Breast epithelium (tissue), 4 donors: ENCODE results near the gene CASK. TPM values are rescaled to one million over a fixed set of nuclear protein-coding genes. Genes with fewer than 3 reads are reported as not detected.

ENCODE experiments used
- DNase-seq, 2 donors: peaks; one replicate each; pipeline ENCODE4 v3.0.0-alpha.2; 2019; ENCODE audit warnings: low spot score in 2 of 2
- H3K27ac ChIP-seq, 2 donors: fragments of 200-600 bp; sonication (generic) in 1 of 2; one replicate each; pipeline ENCODE4 v1.5.1; 2016 to 2019; ENCODE audit warnings: mild to moderate bottlenecking in 1 of 2
- H3K27me3 ChIP-seq, 2 donors: fragments of 200-600 bp; sonication (generic) in 1 of 2; one replicate each; pipeline versions ENCODE4 v1.5.1 to v1.6.0; 2017 to 2019; ENCODE audit warnings: control low read depth in 1 of 2, mild to moderate bottlenecking in 1 of 2
- H3K36me3 ChIP-seq: fragments of 200-600 bp; one replicate; pipeline ENCODE4 v1.5.1; 2019
- H3K4me1 ChIP-seq, 2 donors: fragments of 200-600 bp; sonication (generic); one replicate each; pipeline ENCODE4 v1.5.1; 2016 to 2019; ENCODE audit warnings: control low read depth in 1 of 2
- H3K4me3 ChIP-seq, 3 donors: fragments of 200-600 bp; sonication (generic); 1 replicate in 2 of 3; 2 replicates in 1 of 3; pipeline ENCODE4 v1.5.1; 2016 to 2019; ENCODE audit warnings: mild to moderate bottlenecking in 3 of 3, moderate library complexity in 2 of 3
- H3K9me3 ChIP-seq, 2 donors: fragments of 200-600 bp; sonication (generic) in 1 of 2; one replicate each; pipeline ENCODE4 v1.5.1; 2016 to 2019; ENCODE audit warnings: control low read depth in 1 of 2
- POLR2A ChIP-seq: fragments of 450-650 bp; IDR thresholded peaks from one replicate; pipeline ENCODE4 v1.6.1; 2016; ENCODE audit warnings: antibody characterized with exemption, mild to moderate bottlenecking, moderate library complexity
- POLR2AphosphoS5 ChIP-seq, 3 donors: sonication (generic); formaldehyde crosslinking; IDR thresholded peaks; one replicate each; pipeline ENCODE4 v1.6.1; 2017; ENCODE audit warnings: antibody characterized with exemption in 3 of 3
- intact Hi-C: fragments of 100-400 bp; cut with DNase I; formaldehyde crosslinking; loops from one replicate; pipeline ENCODE4 v1.15.1; 2023; ENCODE audit warnings: low total_unique reads
- total RNA-seq, 3 donors: library from RNA; depleted of rRNA; stranded (reverse); fragments of >200 nt; gene quantifications; one replicate each; pipeline ENCODE4 v1.1.0, GENCODE V29; 2016
- TF ChIP-seq, protein P1 (sequence below), 3 donors: fragments of 450-650 bp; IDR thresholded peaks; one replicate each; pipeline ENCODE4 v1.5.1; 2016 to 2017; ENCODE audit warnings: antibody characterized with exemption in 3 of 3, mild to moderate bottlenecking in 3 of 3, moderate library complexity in 3 of 3

The CASK gene
- total RNA-seq, 3 donors from 2014 or later = 34.4 to 103 (median 52.4) TPM

GRCh38 chrX:41542135-41542534 lies 381.2 kb downstream of the CASK start:
- TF ChIP-seq POLR2A = no peak
- TF ChIP-seq, protein P1, sequence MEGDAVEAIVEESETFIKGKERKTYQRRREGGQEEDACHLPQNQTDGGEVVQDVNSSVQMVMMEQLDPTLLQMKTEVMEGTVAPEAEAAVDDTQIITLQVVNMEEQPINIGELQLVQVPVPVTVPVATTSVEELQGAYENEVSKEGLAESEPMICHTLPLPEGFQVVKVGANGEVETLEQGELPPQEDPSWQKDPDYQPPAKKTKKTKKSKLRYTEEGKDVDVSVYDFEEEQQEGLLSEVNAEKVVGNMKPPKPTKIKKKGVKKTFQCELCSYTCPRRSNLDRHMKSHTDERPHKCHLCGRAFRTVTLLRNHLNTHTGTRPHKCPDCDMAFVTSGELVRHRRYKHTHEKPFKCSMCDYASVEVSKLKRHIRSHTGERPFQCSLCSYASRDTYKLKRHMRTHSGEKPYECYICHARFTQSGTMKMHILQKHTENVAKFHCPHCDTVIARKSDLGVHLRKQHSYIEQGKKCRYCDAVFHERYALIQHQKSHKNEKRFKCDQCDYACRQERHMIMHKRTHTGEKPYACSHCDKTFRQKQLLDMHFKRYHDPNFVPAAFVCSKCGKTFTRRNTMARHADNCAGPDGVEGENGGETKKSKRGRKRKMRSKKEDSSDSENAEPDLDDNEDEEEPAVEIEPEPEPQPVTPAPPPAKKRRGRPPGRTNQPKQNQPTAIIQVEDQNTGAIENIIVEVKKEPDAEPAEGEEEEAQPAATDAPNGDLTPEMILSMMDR (IDR thresholded peaks at IDR 0.05) = no peak
- no peak for TF ChIP-seq POLR2AphosphoS5 (IDR thresholded peaks at IDR 0.05)
- Histone ChIP-seq H3K27me3 (no peaks in the 10 kb centered on the region), H3K36me3 (no peaks in the 10 kb centered on the region), H3K9me3 (no peaks in the 10 kb centered on the region), H3K27ac (no peak overlapping the region), H3K4me1 (no peaks in the 10 kb centered on the region), H3K4me3 (no peak overlapping the region)
- intact Hi-C loops = no loop called here
- no peak for DNase-seq

GRCh38 chrX:41541386-41541785 lies 382.0 kb downstream of the CASK start:
- no peak for DNase-seq

GRCh38 chrX:41538707-41539106 lies 384.6 kb downstream of the CASK start:
- DNase-seq = no peak
- peaks cover 0 to 4% of the 10 kb centered on the region in 2 donors for H3K27me3 ChIP-seq
- TF ChIP-seq POLR2A (no peak), POLR2AphosphoS5 (IDR thresholded peaks at IDR 0.05) (no peak)
- TF ChIP-seq, protein P1 (IDR thresholded peaks at IDR 0.05) = no peak
- H3K27ac ChIP-seq = no peak overlapping the region
- no peaks in the 10 kb centered on the region for H3K4me1 ChIP-seq
- no peaks in the 10 kb centered on the region for H3K9me3 ChIP-seq
- H3K4me3 ChIP-seq = no peak overlapping the region
- intact Hi-C loops = no loop called here
- H3K36me3 ChIP-seq = no peaks in the 10 kb centered on the region

More at GRCh38 chrX:41541386-41541785, 382.0 kb downstream of the CASK start:
- H3K4me1 ChIP-seq = no peaks in the 10 kb centered on the region
- no peaks in the 10 kb centered on the region for H3K36me3 ChIP-seq
- peaks cover 0 to 4% of the 10 kb centered on the region in 2 donors for H3K27me3 ChIP-seq
- H3K27ac ChIP-seq = no peak overlapping the region
- TF ChIP-seq POLR2AphosphoS5 (IDR thresholded peaks at IDR 0.05) = no peak
- no peak for TF ChIP-seq POLR2A
- TF ChIP-seq, protein P1 (IDR thresholded peaks at IDR 0.05) = no peak
- intact Hi-C loops = no loop called here
- no peaks in the 10 kb centered on the region for H3K9me3 ChIP-seq
- no peak overlapping the region for H3K4me3 ChIP-seq

- Histone ChIP-seq H3K4me1 (no peaks in the 10 kb centered on the region), H3K27me3 (peaks cover 0 to 46% of the 10 kb centered on the region in 2 donors), H3K9me3 (no peaks in the 10 kb centered on the region), H3K27ac (no peak overlapping the region), H3K36me3 (no peaks in the 10 kb centered on the region), H3K4me3 (no peak overlapping the region)
- DNase-seq = no peak
- intact Hi-C loops = no loop called here
- no peak for TF ChIP-seq POLR2AphosphoS5 (IDR thresholded peaks at IDR 0.05)
- TF ChIP-seq, protein P1 (IDR thresholded peaks at IDR 0.05) = no peak
- no peak for TF ChIP-seq POLR2A
Measured at GRCh38 chrX:41530085-41530484, 393.3 kb downstream of the CASK start.

DNA sequence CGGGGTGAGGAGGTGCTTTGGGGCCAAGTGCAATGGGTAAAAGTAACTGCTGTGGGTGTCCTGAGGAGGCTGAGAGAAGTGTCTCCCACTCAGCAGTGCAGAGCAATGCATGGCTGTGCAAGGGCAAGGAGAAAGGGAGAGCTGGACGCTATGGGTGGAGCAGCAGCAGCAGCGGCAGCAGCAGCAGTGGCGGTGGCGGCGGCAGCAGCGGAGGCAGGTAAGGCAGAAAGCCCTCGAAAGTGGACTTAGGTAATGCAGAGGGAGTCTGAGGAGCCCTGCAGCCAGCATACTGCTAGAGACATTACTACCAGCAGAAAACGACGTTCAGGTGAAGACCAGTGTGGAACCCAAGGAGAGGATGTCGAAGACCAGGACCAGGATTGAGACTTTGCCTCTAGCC lies 394.1 kb downstream of the CASK start:
- Histone ChIP-seq H3K27me3 (peaks cover 0 to 50% of the 10 kb centered on the region in 2 donors), H3K36me3 (no peaks in the 10 kb centered on the region), H3K9me3 (no peaks in the 10 kb centered on the region), H3K4me1 (no peaks in the 10 kb centered on the region), H3K4me3 (no peak overlapping the region), H3K27ac (no peak overlapping the region)
- TF ChIP-seq, protein P1 (IDR thresholded peaks at IDR 0.05) = no peak
- no peak for TF ChIP-seq POLR2AphosphoS5 (IDR thresholded peaks at IDR 0.05)
- TF ChIP-seq POLR2A = no peak
- intact Hi-C loops = no loop called here
- DNase-seq = no peak
